Left forelimb (tissue), 1 donor: ENCODE data around the gene TNIK.
"Not testable (repeated sequence)": the region's sequence is repeated elsewhere in the genome, so short reads cannot be mapped to it uniquely, and the experiment has no call there.

Source experiments
- DNase-seq: peaks from one replicate; pipeline ENCODE4 v3.0.0-alpha.2; 2018; ENCODE audit warnings: low spot score

The TNIK gene

GRCh38 chr3:171311784-171312183 lies 148.4 kb downstream of the TNIK start:
- DNase-seq: no peak

DNA sequence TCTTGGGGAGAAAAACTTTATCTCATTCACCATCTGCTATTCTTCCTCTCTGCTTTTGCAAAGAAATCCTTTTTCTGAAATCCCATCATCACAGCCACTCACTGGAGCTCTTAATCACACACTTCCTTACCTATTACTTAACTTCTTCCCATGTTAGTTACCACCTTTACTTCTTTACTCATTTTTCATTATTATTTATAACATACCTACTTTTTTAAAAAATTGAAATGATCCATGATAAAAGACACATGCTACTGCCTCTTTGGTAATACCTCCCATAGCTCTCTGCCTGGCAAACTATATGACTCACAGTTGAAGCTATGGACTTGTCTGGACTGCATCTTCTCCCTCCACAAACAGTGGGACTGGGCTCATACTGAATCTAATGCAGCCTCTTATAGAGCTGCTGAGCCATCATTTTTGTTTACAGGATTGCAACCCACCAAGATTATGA lies 150.3 kb downstream of the TNIK start:
- no peak for DNase-seq

DNA sequence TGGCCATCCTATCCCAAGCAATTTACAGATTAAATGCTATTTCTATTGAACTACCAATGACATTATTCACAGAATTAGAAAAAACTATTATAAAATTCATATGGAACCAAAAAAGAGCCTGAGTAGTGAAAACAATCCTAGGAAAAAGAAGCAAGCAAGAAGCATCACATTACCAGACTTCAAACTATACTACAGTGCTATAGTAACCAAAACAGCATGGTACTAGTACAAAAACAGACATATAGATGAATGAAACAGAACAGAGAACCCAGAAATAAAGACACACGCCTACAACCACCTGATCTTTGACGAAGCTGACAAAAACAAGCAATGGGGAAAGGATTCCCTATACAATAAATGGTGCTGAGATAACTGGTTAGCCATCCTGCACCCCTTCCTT lies 152.2 kb downstream of the TNIK start:
- no peak for DNase-seq

DNA sequence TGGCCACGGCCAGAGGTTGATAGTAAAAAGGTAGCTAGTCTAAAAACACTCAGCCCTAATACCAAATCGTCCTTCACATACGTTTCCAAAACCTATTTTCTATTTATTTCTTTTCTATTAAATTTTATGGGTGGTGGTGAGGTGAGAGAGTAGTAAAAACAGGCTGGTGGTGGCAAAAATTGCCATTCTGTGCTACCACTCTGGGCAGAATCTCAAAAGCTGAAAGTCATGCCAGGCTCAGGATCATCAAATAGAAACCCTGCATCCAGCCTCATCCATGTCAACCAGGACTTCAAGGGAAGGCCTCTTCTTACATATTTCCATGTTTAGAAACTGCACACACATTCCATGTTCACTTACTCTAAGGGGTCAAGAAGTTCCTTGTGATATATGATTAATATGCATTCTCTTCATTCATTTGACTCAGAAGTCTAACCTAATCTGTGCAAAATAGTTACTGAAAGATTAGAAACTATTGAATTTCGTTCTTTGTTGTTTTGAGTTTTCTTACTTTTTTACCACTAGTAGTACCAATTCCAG lies 153.1 kb downstream of the TNIK start:
- no peak for DNase-seq

DNA sequence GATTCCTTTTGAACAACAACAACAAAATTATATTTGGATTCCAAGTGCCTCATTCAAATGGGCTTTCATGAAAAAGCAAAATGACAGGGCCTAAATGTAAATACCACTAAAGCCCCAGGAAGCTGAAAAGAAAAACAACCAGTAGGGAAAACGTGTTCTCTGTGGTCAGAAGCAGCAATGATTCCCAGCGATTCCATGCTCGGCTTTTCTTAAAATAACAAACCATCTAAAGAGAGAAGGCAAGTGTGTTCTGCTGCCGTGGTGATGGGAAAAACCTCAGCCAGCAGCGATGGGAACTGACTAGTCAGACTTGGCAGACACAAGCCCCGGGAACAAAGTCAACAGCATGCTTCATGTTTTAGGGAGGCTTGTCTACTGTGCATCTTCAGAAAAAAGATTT lies 153.6 kb downstream of the TNIK start:
- peak; percentile 74 for DNase-seq

DNA sequence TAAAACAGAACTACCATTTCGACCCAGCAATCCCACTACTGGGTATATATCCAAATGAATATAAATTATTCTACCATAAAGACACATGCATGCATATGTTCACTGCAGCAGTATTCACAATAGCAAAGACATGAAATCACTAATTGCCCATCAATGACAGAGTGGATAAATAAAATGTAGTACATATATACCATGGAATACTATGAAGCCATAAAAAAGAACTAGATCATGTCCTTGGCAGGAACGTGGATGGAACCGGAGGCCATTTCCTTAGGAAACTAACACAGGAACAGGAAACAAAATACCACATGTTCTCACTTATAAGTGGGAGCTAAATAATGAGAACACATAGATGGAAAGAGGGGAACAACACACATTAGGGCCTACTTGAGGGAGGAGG lies 154.4 kb downstream of the TNIK start:
- DNase-seq: not testable (repeated sequence)

GRCh38 chr3:171304498-171304897 lies 155.7 kb downstream of the TNIK start:
- not testable (repeated sequence) for DNase-seq

GRCh38 chr3:171304017-171304416 lies 156.2 kb downstream of the TNIK start:
- not testable (repeated sequence) for DNase-seq

- no peak for DNase-seq
Observed at GRCh38 chr3:171301998-171302397, 158.2 kb downstream of the TNIK start.

- no peak for DNase-seq
Observed at GRCh38 chr3:171301002-171301401, 159.2 kb downstream of the TNIK start.

GRCh38 chr3:171297951-171298350 lies 162.3 kb downstream of the TNIK start:
- no peak for DNase-seq

GRCh38 chr3:171297207-171297606 lies 163.0 kb downstream of the TNIK start:
- no peak for DNase-seq

DNA sequence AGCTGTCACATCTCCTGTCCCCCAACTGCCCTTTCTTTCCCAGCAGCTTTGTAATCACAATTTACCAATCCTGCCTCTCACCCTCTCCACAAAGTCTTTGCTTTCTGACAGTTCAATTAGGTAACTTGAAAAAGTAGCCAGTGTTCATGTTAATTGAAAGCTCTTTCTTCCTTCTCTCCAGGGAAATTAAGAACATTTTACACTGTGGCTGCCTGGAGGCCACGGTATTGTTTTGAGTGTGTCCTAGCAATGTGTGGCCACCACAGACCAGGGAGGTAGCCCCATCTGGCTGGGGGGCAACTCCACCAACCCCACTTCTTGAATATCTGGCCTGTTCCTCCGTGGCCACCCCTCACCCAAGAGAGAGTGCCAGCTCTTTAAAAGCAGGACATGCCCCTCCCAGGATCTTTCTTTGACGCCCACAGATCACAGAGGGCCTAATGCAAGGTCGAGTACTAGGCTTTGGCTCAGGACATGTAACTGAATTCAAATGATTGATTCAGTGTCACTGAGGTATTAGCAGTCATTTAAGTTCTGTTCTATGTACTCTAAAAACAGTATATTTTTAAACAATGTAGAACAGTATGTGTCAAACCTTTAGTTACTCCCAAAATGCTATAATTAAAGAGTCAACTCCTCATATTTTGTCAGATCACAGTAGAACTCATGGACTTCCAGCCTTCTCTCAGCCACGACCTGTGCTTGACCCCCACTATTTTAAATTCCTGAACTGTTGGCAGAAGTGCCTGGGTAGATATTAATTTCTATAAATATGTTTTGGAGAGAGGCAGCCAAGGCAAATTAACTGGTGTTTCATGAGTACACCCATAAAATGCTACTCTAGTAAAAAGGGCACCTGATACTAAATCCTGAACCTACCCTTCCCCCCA lies 164.5 kb downstream of the TNIK start:
- DNase-seq: no peak

DNA sequence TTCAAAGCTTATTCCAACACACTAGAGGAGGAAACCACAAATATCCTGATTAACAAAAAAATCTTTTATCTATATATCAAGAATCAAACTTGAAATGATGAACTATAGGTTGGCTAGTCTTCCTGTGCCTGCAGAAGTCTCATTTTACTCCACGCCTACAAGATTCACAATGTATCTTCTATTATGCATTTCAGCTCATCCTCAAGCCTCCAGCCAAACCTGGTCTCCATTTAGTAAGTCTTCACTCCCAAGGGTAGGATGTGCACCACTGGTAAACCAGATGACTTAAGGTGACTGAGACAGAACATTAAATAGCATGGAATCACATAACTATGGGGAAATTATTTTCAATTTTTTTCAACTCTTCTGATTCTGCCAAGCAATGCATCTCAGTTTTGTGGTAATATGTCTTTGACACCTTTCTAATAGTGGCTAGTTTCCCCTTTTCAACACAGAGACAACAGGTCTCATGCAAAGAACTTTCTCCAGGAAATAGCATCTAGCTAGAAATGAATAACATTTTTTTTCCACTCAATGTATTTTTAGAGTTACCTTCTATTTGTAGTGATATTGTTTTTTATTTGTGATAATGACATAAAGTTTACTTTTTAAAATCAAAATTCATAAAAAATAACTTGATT lies 166.9 kb downstream of the TNIK start:
- no peak for DNase-seq

- no peak for DNase-seq
Observed at GRCh38 chr3:171290680-171291079, 169.5 kb downstream of the TNIK start.

DNA sequence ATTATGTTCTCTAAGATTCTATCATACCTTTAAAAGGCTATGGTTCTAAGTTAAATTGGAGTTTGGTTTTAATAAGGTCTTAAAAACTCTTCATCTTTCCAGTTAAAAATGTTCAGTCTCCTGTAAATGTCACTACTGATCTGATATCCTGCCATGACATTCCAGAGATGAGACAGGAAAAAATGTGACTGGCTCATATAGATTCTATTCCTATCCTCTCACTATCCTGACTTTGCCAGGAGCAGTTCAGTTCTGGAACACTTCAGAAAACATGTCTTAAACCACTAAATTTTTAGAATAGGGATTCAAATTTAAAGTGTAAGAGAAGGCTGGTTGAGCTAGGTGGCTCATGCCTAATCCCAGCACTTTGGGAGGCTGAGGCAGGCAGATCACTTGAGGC lies 170.9 kb downstream of the TNIK start:
- DNase-seq: no peak

DNA sequence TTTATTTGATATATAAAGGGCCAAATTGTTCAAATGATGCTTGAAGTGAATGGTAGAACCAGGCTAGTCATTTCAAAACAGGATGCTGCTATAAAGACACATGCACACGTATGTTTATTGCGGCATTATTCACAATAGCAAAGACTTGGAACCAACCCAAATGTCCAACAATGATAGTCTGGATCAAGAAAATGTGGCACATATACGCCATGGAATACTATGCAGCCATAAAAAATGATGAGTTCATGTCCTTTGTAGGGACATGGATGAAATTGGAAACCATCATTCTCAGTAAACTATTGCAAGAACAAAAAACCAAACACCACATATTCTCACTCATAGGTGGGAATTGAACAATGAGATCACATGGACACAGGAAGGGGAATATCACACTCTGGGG lies 172.4 kb downstream of the TNIK start:
- not testable (repeated sequence) for DNase-seq

- no peak for DNase-seq
Observed at GRCh38 chr3:171286580-171287249, 173.5 kb downstream of the TNIK start.

DNA sequence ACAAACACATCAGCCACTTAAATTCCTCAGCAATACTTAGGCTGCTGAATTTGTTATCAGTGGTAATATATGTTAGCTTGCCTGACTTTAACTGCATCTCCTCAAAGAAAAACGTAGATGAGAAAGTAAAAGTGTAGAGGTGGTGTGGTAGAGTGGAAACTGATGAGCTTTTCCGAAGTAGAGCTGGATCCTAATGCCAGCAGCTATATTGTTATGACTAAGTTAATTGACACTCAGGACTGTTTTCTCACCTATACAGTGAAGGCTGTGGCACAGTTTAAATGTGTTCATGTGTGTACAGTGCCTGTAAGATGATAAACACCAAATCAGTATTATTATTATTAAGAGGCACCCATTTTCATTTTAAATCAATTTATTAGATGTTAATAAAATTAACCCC lies 174.9 kb downstream of the TNIK start:
- no peak for DNase-seq

- DNase-seq: no peak
Observed at GRCh38 chr3:171284308-171285075, 175.7 kb downstream of the TNIK start.

- no peak for DNase-seq
Observed at GRCh38 chr3:171283848-171284222, 176.4 kb downstream of the TNIK start.
